ENCODE measurements around the gene KIF14. TPM values are rescaled to one million over a fixed set of nuclear protein-coding genes. Genes with fewer than 3 reads are reported as not detected.

KIF14 gene
- total and polyA plus RNA-seq, 2 of the 13 experiments (the other 11 are each of a cell fraction or from before 2014, with no cell fraction given): 3.3 to 11.2 TPM

- TF ChIP-seq ZNF597 (CRISPR knock-in tag; IDR thresholded peaks at IDR 0.05) (no peak), REST (IDR thresholded peaks at IDR 0.05; ENCODE audit: borderline replicate concordance in 1 of 2, low read depth in 1 of 2, low read length in 2 of 2) (no peak), SNAI1 (CRISPR knock-in tag; IDR thresholded peaks at IDR 0.05; ENCODE audit: borderline replicate concordance) (no peak), ZNF773 (CRISPR knock-in tag; IDR thresholded peaks at IDR 0.05; ENCODE audit: borderline replicate concordance) (no peak), ZNF124 (CRISPR knock-in tag; IDR thresholded peaks at IDR 0.05) (peak; percentile 47; the same call in 1 of the 2 replicates), ZNF691 (CRISPR knock-in tag; IDR thresholded peaks at IDR 0.05; ENCODE audit: borderline replicate concordance, low read depth) (peak; percentile 80), ZFP36 (IDR thresholded peaks at IDR 0.05; ENCODE audit: borderline replicate concordance, low read depth, low read length, partially characterized antibody) (no peak), SALL2 (CRISPR knock-in tag; IDR thresholded peaks at IDR 0.05) (peak; percentile 65; the same call in 1 of the 2 replicates), HNRNPLL (IDR thresholded peaks at IDR 0.05; ENCODE audit: low read depth, low read length, poor library complexity, severe bottlenecking) (peak; percentile 80), SP2 (CRISPR knock-in tag; IDR thresholded peaks at IDR 0.05) (peak; percentile 78), REL (CRISPR knock-in tag; conservative IDR thresholded peaks at IDR 0.05) (no peak), POLR2A (IDR thresholded peaks at IDR 0.05; ENCODE audit: insufficient read depth in 1 of 2, low read depth in 2 of 2, low read length in 2 of 2) (peak; percentile 46 to 85; a peak in 3 of 4 replicates)
- TF ChIP-seq, protein P1, sequence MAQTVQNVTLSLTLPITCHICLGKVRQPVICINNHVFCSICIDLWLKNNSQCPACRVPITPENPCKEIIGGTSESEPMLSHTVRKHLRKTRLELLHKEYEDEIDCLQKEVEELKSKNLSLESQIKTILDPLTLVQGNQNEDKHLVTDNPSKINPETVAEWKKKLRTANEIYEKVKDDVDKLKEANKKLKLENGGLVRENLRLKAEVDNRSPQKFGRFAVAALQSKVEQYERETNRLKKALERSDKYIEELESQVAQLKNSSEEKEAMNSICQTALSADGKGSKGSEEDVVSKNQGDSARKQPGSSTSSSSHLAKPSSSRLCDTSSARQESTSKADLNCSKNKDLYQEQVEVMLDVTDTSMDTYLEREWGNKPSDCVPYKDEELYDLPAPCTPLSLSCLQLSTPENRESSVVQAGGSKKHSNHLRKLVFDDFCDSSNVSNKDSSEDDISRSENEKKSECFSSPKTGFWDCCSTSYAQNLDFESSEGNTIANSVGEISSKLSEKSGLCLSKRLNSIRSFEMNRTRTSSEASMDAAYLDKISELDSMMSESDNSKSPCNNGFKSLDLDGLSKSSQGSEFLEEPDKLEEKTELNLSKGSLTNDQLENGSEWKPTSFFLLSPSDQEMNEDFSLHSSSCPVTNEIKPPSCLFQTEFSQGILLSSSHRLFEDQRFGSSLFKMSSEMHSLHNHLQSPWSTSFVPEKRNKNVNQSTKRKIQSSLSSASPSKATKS (CRISPR knock-in tag; IDR thresholded peaks at IDR 0.05): peak; percentile 46; the same call in 1 of the 2 replicates
- TF ChIP-seq, protein P2, sequence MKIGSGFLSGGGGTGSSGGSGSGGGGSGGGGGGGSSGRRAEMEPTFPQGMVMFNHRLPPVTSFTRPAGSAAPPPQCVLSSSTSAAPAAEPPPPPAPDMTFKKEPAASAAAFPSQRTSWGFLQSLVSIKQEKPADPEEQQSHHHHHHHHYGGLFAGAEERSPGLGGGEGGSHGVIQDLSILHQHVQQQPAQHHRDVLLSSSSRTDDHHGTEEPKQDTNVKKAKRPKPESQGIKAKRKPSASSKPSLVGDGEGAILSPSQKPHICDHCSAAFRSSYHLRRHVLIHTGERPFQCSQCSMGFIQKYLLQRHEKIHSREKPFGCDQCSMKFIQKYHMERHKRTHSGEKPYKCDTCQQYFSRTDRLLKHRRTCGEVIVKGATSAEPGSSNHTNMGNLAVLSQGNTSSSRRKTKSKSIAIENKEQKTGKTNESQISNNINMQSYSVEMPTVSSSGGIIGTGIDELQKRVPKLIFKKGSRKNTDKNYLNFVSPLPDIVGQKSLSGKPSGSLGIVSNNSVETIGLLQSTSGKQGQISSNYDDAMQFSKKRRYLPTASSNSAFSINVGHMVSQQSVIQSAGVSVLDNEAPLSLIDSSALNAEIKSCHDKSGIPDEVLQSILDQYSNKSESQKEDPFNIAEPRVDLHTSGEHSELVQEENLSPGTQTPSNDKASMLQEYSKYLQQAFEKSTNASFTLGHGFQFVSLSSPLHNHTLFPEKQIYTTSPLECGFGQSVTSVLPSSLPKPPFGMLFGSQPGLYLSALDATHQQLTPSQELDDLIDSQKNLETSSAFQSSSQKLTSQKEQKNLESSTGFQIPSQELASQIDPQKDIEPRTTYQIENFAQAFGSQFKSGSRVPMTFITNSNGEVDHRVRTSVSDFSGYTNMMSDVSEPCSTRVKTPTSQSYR (CRISPR knock-in tag; IDR thresholded peaks at IDR 0.05; ENCODE audit: borderline replicate concordance): peak; percentile 68; the same call in 1 of the 2 replicates
- TF ChIP-seq, protein P3, sequence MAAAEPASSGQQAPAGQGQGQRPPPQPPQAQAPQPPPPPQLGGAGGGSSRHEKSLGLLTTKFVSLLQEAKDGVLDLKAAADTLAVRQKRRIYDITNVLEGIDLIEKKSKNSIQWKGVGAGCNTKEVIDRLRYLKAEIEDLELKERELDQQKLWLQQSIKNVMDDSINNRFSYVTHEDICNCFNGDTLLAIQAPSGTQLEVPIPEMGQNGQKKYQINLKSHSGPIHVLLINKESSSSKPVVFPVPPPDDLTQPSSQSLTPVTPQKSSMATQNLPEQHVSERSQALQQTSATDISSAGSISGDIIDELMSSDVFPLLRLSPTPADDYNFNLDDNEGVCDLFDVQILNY (CRISPR knock-in tag; conservative IDR thresholded peaks at IDR 0.05): peak; percentile 58
Measured at GRCh38 chr1:200669314-200670241, 49.0 kb upstream of the KIF14 start, which contains the start of gene DDX59 (continued).
